NCI-H2081 (cell line): Measurements from ENCODE around the gene COX19.

Experiments
- DNase-seq, 2 experiments: peaks; one replicate each; lab custom pipeline; 2025; lab: John Stamatoyannopoulos, UW

The COX19 gene

GRCh38 chr7:978049-978346 is 2.6 kb upstream of the COX19 start:
- no peak for DNase-seq

GRCh38 chr7:977326-978048 is 2.1 kb upstream of the COX19 start:
- peak; percentile 30 to 66 for DNase-seq

- no peak for DNase-seq
These were observed 1.6 kb upstream of the COX19 start for GRCh38 chr7:976901-977325.

- DNase-seq: no peak
These were observed 539 bp upstream of the COX19 start for GRCh38 chr7:975702-976473.

- no peak for DNase-seq
These were observed 1.2 kb downstream of the COX19 start for GRCh38 chr7:974172-974571.

- no peak for DNase-seq
These were observed 2.0 kb downstream of the COX19 start for GRCh38 chr7:973312-973711.

- no peak for DNase-seq
These were observed 2.6 kb downstream of the COX19 start for GRCh38 chr7:972676-973309.

GRCh38 chr7:972110-972509 is 3.2 kb downstream of the COX19 start:
- DNase-seq: no peak

GRCh38 chr7:970744-971143 is 4.6 kb downstream of the COX19 start:
- DNase-seq: no peak

- DNase-seq: no peak
These were observed 5.9 kb downstream of the COX19 start for GRCh38 chr7:969403-969802.

- DNase-seq: no peak
These were observed 6.9 kb downstream of the COX19 start for GRCh38 chr7:968205-969105.

GRCh38 chr7:967361-968082 is 7.8 kb downstream of the COX19 start:
- no peak for DNase-seq

GRCh38 chr7:966291-967069 is 8.9 kb downstream of the COX19 start:
- DNase-seq: no peak

GRCh38 chr7:964401-965231 is 10.7 kb downstream of the COX19 start:
- DNase-seq: peak in 1 of 2 experiments; percentile 16

GRCh38 chr7:963236-964078 is 11.9 kb downstream of the COX19 start:
- DNase-seq: peak; percentile 23 to 53

- no peak for DNase-seq
These were observed 12.8 kb downstream of the COX19 start for GRCh38 chr7:962401-963081.

GRCh38 chr7:961546-962400 is 13.6 kb downstream of the COX19 start:
- DNase-seq: no peak
